T-helper 1 cell treated with Interleukin-12 subunit alpha and Interleukin-12 subunit beta and Interleukin-4 antibody, amounts not matched to agents 30 ng/mL and 1 ng/mL, for 36 hours (primary cell): ENCODE results near the gene JPH3. TPM values are rescaled to one million over a fixed set of nuclear protein-coding genes. Genes with fewer than 3 reads are reported as not detected.

ENCODE experiments used
- intact Hi-C: fragments of 100-400 bp; cut with micrococcal nuclease; formaldehyde crosslinking; loops from one replicate; pipeline ENCODE4 v1.15.1; 2024
- total RNA-seq: library from RNA; stranded (reverse); gene quantifications from 2 replicates; pipeline ENCODE4 v1.2.3, GENCODE V29; 2022

Gene JPH3
- total RNA-seq, 1 donor from 2014 or later, result 0.12 TPM

DNA sequence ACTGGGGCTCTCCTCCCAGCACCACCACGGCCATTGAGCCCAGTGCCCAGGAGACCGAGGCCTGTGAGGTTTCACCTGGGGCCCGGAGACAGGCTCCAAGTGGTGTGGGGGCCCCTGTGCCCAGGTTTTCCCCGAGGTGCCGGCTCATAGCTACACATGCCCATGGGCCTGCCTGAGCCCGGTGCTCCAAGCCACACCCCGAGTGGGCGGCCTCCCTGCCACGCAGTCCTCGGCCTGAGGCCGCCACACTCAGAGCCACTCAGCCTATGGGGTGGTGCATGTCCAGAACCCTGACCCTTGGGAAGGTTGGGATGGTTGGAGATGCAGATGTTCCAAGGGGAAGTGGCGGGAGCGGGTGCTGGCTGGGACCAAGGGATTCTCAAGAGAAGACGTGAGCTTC lies 24.1 kb downstream of the JPH3 start:
- intact Hi-C loops, result no loop called here

DNA sequence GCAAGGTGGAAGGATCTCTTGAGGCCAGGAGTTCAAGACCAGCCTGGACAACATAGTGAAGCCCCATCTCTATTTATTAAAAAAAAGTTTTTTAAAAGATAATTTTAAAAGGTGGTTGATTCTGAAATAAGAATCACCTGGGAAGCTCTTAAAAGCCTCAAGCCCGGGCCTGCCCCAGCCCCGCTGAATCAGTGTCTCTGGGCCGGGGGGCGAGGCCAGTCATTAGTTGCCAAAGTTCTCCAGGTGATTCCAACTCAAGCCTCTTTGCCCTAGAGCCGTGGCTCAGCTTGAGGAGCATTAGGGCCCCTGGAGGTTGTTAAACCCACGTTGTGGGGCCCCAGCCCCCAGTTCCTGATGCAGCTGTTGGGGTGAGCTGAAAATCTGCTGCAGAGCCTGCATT lies 24.6 kb downstream of the JPH3 start:
- intact Hi-C loops, result no loop called here

DNA sequence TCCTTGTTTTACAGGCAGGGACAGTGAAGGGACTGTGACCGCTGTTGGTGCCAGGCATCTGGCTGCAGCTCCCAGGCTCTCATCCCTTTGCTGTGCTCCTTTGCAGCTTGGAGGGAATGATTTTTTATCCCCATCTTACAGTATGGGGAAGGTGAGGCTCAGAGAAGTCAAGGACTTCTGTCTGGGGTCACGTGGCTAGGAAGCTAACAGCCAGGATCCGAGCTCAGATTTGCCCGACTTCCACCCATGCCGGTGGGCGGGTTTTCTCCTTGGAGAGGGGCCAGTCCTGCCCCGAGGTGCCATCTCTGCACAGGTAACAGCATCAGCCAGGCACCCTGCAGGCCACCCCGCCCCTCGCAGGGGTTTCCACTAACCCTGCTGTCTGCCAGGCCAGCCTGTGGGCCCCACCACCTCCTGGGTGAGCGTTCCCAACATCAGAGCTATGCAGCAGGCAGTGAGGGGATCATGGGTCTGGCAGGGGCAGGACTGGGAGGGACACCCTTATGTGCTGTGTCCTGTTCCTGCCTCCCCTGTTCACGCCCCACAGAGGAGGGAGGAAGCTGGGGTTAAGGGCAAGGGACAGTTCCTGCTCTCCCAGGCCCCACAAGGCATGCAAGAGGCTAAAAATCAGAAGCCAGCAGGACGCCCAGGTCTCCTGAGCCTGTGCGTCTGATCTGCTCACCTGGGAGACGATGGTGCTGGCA lies 25.4 kb downstream of the JPH3 start:
- intact Hi-C loops, result no loop called here

DNA sequence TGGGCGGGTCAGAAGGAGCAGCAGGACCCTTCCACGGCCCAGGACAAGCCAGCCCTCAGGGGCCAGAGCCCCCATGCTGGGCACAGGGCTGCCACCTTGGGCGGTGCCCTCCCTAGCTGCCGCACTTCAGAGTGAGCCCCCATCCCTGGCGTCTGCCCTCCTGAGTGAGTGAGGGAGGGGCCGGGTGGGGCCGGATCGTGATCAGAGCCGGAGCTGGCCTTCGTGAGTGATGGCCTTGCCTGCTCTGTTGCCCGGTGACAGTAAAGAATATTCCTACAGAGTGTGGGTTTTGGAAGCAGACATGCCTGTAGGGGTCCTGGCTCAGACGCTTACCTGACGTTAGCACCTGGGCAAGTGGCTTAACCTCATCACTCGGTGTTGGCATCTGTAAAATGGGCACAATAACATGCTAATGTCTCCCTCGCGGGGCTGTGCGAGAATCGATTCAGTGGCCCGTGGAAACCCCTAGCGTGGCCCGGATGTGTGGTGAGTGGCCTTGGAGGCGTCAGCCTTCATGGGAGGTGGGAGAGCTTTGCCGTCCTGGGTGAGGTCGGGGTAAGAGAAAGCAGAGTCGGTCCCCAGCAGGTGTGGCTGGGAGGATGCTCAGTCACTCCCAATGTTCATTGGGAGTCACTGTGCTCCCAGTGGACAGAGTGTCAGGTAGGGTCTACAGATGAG lies 26.1 kb downstream of the JPH3 start:
- intact Hi-C loops, result no loop called here

DNA sequence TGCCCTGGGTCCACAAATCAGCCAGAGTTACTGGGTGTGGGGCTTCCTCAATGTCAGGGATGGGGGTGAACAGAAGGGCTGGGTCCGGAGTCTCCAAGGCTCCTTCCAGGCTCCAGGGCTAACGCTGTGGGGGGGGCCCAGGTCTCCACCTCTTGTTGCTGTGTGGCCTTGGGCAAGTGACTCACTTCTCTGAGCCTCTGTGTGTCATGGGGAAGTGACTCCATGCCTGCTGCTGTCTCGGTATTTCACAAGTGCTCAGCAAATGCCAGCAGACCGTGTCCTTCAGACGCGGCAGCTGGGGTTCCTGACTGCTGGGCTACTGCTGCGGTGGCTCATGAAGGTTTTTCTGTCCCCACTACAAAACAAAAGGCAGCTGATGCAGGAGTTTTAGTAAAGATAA lies 26.6 kb downstream of the JPH3 start:
- intact Hi-C loops, result no loop called here

DNA sequence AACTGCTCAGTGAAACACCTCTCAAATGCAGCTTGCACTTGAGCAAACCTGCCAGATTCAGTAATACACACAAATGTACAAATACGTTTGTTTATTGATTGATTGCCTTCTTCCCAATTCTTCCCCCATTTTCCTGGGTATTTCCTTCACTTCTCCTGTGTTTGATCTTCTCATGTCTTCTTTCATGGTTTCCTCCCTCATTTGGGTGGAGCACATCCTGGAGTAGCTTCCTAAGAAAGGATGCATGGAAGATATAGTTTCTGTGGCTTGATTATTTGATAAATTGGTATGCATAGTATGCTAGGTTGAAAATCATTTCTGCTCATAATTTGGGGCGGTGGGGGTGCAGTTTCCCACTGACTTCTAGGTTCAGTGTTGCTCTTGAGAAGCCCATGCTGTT lies 28.8 kb downstream of the JPH3 start:
- intact Hi-C loops, result no loop called here

DNA sequence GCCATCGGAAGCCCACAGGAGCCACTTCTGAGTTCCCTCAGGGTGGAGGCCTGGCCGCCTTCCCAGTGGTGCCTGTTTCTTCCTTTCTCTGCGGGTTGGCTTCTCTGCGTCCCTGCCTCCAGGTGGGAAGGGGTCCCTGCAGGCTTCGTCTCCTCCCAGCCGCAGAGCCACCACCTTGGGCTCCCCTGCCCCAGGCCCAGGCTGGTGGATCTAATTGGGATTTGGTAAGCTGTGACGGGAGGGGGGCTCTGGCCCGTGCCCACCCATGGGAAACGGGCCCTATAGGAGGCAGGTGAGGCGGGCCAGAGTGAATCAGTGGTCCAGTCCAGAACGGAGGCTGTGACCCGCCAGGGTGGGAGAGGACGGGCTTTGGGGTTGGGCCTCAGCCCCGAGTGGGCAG lies 32.1 kb downstream of the JPH3 start:
- intact Hi-C loops, result no loop called here

DNA sequence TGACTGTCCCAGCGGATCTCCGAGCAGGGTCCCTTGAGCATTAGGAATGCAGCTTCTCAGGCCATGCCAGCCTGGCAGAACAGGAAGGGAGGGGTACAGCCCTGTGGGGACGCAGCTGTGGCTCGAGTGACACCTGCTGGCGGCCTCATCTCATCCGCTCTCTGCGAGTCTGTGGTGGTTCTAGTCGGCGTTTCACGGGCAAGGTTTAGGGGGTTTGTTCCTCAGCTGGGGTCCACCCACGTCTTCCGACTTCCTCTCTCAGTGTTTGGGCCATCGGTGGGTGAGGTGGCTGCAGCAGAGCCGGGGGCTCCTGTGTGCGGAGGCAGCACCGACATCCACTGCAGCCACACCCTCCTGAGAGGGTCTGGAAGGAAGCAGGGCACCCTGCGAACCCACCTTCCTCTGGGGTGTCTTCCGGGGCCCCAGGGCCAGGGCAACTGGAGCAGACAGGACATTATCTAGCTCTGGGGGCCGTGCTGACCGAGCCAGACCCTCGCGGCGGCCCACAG lies 33.3 kb downstream of the JPH3 start:
- intact Hi-C loops, result loop anchor here (1.0 to 5.0 kb wide), 6 partner anchors 85 to 433 kb away; partner anchors contain the start of gene C16orf95

DNA sequence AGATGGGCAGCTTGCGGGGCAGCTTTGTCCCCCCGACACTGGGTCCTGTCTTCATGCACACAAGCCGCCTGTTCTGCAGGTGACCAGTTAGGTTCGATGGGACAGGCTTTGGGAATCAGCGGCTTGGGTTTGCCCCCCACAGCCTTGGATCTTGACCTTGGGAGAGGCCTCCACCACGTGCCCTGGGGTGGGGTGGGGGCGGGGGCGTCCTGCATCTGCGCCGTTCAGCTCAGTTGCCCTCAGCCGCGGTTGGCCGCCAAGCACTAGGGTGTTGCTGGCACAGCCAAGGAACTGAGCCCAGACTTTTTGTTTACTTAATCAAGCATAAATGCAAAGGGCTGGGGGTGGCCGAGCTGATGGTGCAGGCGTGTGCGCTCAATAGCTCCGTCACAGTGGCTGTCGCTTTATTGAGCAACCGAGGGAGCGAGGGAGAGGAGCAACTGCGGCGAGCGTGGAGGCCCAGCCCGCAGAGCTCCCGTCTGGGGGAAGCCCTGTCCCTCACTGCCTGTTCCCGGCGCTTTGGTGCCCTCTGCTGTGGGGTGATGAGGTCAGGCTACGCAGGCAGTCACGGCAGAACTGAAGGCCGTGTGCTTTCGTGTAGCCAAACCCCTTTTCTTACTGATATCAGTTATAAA lies 33.9 kb downstream of the JPH3 start:
- intact Hi-C loops, result loop anchor here (1.0 to 5.0 kb wide), 6 partner anchors 86 to 434 kb away; partner anchors contain the start of gene C16orf95

DNA sequence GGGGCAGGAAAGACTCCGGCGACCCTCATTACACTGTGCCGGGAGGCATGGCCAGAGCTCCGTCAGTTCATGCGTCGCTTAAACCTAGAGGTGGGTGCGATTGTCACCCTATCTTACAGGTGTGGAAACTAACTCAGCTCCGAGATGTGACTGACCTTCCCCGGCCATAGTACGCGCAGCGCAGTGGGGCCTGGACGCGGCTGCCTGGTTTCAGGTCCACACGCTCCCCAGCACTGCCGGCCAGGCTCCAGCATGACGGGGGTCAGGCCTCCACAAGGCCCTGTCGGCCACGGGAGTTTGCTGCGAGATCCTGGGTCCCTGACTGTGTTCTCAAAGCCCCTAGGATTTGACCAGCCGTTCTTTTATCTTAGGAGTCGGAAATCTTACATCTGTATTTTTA lies 34.4 kb downstream of the JPH3 start:
- intact Hi-C loops, result loop anchor here (1.0 to 5.0 kb wide), 6 partner anchors 86 to 434 kb away; partner anchors contain the start of gene C16orf95

DNA sequence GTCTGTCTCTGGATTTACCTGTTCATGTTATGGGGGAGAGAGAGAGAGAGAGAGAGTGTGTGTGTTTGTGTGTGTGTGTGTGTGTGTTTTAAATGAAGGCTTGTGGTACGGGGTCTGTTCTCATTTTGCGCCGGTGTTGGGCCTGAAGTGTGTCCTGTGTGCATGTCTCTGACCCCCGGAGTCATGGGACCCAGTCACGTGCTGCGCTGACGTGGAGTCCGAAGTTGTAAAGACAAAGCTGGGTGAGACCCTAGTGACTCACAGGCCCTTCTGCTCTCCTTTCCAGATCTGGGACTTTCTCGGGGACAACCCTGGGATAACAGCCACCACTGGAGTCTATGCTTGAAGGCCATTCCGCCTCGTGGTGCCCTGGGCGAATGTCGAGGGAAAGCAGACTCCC lies 35.0 kb downstream of the JPH3 start:
- intact Hi-C loops, result loop anchor here (2.0 to 5.0 kb wide), 3 partner anchors 313 to 435 kb away; partner anchors contain the start of gene C16orf95

DNA sequence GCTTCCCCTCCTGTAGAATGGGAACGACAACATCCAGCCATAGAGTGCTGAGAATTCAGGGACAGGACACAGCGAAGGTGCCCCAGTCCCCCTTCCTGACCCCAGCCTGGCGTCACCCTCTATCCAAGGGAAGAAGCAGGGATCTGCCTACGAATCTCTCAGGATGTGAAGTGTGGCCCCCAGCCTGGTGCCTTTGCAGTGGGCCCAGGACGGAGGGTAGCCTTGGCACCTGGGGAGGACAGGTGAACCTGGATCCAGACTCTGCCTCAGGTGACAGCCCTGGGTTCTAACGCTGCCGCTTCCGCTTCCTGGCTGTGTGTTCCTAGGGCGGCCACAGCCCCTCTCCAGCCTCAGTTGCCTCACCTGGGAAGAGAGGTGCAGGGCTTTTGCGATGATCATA lies 36.4 kb downstream of the JPH3 start:
- intact Hi-C loops, result loop anchor here (5.0 kb wide), 1 partner anchor 436 kb away; no protein-coding TSS in a partner anchor

DNA sequence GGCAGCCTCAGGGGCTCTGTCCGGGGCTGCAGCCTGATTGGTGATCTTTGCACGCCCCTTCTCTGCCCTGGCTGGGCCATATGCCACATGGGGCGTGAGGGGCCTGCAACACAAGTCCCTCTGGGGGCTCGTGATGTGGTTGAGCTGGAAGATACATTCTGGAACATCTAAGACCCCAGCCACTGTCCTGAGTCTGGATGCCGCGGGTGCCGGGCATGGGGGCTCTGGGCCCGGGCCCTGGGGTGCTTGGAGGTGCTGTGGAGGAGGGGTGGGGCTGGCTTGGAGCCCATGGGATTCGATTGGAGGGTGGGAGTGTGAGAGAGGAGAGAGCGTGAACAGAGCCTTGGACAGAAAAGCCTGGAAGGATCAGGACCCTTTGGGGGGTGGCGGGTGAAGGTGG lies 39.4 kb downstream of the JPH3 start:
- intact Hi-C loops, result no loop called here

DNA sequence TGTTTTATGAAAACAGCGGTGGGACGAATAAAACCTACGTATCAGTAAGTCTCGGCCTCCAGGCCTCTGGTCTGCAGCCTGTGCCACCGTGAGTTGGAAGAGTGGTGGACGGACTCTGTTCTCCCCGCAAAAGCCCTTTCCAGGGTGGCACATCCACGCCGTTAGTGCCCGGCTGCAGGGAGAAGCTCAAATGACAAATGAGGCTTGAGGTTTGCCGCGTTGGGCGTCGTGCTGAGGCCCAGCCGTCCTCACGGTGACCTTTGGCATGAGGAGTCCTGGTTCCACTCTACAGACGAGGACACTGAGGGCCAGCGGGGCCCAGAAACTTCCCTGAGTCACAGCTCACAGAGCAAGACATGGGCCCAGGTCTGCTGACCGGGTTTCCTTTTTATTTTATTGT lies 40.2 kb downstream of the JPH3 start:
- intact Hi-C loops, result no loop called here

DNA sequence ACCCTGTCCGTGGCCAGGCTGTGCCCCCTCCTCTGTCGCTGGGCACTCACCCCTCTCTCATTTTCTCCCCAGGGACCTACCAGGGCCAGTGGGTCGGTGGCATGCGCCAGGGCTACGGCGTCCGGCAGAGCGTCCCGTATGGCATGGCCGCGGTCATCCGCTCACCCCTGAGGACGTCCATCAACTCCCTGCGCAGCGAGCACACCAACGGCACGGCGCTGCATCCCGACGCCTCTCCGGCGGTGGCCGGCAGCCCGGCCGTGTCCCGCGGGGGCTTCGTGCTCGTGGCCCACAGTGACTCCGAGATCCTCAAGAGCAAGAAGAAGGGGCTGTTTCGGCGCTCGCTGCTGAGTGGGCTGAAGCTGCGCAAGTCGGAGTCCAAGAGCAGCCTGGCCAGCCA lies 41.9 kb downstream of the JPH3 start:
- intact Hi-C loops, result no loop called here

DNA sequence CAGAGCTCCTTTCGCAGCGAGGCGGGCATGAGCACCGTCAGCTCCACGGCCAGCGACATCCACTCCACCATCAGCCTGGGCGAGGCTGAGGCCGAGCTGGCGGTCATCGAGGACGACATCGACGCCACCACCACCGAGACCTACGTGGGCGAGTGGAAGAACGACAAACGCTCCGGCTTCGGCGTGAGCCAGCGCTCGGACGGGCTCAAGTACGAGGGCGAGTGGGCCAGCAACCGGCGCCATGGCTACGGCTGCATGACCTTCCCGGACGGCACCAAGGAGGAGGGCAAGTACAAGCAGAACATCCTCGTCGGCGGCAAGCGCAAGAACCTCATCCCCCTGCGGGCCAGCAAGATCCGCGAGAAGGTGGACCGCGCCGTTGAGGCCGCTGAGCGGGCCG lies 42.3 kb downstream of the JPH3 start:
- intact Hi-C loops, result no loop called here

DNA sequence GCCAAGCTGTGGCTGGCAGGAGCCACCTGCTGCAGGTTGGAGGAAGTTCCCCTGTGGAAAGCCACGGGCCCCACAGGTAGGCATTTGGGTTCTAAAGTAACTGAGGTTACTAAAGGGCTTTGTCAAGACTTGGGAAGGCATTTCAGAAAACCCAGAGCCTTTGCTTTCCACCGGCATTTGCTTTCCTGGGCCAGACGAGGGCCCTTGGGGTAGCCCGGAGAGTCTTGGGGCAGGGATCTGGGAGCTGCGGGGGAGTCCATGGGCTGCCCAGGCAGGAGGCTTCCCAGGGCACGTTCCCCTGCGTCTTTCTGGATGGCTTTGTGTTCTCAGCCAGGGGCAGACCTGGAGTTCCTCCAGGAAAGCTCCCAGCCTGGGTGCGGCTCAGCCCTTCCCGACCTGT lies 43.5 kb downstream of the JPH3 start:
- intact Hi-C loops, result no loop called here

DNA sequence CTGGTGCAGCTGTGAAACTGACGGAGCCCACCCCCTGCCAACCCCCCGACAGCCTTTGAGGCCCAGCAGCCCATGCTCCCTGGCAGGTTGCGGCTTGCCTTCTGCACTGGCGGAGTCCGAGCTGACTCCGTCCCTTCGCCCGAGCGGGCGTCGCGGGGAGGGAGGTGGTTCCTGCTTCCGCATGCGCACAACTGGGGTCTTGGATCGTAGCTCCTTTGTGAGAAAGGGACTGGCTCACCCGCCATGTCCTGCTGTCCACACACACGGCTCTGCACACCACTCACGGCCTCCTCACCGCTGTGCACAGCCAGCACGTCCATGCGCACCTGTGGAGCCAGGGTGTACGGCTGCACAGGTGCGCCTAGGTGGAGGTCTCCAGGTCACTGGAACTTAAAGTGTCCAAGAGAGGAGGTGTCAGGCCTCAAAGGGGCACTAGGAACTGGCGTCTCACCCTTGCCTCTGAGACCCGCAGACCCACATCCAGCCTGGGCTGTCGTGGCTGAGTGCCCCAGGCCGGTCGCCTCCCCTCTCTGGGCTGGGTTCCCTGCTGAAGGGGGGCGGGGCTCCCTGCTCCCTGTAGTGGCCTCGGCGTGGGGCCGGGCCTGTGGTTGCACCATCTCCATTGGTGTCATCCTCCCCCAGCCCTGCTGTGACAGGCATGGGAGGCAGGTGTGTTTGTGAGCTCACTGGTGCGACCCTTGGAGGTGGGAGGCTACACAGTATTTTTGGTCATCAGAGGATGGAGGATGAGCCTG lies 45.3 kb downstream of the JPH3 start:
- intact Hi-C loops, result no loop called here

DNA sequence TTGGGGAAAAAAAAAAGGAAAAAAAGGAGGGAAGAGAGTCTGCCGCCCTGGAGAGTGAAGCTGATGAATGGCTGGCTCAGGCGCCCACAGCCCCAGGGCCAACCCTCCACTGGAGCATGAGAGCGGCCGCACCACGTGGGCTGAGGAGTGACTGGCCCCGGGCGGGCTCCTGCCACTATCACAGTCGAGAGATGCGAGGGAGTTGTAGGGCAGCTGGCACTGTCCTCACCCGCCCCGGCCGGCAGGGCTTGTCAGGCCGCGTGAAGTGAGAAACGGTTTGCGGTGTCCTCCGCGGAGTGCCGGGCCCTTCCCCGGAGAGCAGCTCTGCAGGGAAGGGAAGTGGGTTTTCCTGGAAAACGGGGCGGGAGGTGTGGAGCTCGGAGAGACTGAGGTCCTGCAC lies 45.9 kb downstream of the JPH3 start:
- intact Hi-C loops, result no loop called here

DNA sequence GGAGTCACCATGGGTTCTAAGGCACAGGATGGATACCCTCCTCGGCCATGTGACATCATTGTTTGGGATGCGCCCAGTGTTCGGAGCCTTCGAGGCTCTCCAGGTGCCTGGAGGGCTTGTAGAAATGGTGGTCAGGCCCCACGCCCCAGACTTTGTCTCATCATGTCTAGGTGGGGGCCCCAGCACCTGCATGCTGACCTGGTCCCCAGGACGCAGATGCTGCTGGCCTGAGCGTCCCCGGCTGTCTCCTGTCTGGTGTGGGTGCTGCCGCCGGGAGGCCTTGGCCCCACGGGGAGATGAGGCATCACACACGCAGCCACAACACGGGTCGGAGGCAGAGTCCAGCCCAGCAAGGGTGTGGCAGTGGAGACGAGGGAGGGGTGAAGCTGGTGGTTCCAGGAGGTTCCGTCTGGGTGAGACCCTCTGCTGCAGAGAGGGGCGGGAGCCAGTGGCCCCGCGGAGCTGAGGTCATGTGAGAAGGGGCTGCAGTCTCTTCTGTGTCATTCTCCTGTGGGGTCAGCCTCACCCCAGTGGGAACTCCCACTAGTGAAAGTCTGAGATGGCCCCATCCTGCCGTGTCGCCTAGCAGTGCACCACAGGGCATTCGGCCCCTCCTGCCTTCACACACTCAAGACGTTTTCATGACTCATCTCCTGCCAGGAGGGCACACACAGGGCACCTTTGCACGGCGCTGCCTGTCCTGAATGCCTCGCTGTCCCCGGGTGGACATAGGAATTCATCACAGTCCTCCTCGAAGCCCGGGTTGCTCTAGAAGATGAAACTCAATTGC lies 46.6 kb downstream of the JPH3 start:
- intact Hi-C loops, result no loop called here

DNA sequence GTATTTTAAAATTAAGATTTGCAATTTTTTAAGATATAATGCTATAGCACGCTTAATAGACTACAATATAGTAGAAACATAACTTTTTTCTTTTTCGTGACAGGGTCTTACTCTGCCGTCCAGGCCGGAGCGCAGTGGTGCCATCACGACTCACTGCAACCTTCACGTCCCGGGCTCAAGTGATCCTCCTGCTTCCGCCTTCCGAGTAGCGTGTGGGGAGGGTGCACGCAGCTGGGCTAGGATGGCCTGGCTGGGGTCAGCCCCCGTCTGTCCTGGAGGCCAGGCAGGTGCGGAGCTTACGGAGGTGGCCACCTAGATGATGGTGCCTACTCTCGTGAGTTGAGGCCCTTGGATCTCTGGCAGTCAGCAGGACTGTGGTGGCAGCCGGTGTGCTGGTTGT lies 50.1 kb downstream of the JPH3 start:
- intact Hi-C loops, result no loop called here
